ENCODE results near the gene TRIOBP. TPM values are rescaled to one million over a fixed set of nuclear protein-coding genes. Genes with fewer than 3 reads are reported as not detected.
A peak's percentile ranks its signal among the peaks of the same experiment; 100 is the strongest.

Gene TRIOBP
- total and polyA plus RNA-seq, 2 of the 13 experiments (the other 11 are each of a cell fraction or from before 2014, with no cell fraction given): 6.1 to 15.4 TPM

DNA sequence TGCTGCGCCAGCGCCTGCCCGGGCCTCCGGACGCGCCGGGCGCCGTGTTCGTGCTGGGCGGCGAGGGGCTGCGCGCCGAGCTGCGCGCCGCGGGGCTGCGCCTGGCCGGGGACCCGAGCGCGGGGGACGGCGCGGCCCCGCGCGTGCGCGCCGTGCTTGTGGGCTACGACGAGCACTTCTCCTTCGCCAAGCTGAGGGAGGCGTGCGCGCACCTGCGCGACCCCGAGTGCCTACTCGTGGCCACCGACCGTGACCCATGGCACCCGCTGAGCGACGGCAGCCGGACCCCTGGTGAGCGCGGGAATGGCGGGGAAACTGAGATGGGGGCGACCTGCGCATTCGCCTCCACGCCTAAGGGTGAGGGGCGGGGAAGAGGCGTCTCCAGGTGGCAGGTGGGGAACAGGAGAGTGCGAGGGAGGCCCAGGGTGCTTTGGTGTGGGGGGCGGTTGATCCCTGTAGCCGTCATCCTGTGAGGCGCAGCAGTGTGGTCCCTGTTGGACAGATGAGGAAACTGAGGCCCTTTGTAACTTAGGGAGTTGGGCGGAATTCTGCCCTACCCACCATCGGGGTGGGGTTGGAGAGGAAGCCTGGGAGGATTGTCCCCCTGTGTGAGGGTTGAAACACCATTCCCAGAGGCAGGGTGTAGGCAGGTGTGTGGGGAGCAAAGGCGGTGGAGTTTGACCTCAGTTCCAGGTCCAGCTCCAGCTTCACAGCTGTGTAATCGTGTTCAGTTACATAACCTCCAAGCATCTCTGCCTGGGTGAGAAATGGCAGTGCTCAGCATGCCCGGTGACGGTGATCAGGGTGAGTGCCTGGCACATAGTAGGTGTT lies 37.6 kb upstream of the TRIOBP start (continued):
- TF ChIP-seq, protein P1, sequence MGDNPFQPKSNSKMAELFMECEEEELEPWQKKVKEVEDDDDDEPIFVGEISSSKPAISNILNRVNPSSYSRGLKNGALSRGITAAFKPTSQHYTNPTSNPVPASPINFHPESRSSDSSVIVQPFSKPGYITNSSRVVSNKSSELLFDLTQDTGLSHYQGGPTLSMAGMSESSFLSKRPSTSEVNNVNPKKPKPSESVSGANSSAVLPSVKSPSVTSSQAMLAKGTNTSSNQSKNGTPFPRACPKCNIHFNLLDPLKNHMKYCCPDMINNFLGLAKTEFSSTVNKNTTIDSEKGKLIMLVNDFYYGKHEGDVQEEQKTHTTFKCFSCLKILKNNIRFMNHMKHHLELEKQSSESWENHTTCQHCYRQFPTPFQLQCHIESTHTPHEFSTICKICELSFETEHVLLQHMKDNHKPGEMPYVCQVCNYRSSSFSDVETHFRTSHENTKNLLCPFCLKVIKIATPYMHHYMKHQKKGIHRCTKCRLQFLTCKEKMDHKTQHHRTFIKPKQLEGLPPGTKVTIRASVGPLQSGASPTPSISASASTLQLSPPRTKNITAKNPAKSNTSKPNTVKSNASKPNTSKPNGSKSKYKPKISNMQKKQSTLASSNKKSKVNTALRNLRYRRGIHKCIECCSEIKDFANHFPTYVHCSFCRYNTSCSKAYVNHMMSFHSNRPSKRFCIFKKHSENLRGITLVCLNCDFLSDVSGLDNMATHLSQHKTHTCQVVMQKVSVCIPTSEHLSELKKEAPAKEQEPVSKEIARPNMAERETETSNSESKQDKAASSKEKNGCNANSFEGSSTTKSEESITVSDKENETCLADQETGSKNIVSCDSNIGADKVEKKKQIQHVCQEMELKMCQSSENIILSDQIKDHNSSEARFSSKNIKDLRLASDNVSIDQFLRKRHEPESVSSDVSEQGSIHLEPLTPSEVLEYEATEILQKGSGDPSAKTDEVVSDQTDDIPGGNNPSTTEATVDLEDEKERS (CRISPR knock-in tag; IDR thresholded peaks at IDR 0.05): peak; percentile 86
- TF ChIP-seq ZNF432 (CRISPR knock-in tag; IDR thresholded peaks at IDR 0.05; ENCODE audit: borderline replicate concordance) (no peak), ZNF563 (CRISPR knock-in tag; IDR thresholded peaks at IDR 0.05) (0 out of 2 replicates have a peak, but pooled peaks have one; percentile 48), ZNF235 (CRISPR knock-in tag; IDR thresholded peaks at IDR 0.05; ENCODE audit: borderline replicate concordance) (0 out of 2 replicates have a peak, but pooled peaks have one; percentile 11), POLR2A (IDR thresholded peaks at IDR 0.05; ENCODE audit: insufficient read depth in 1 of 2, low read depth in 2 of 2, low read length in 2 of 2) (peak; percentile 76 to 86; a peak in 3 of 4 replicates), HDAC2 (CRISPR knock-in tag; IDR thresholded peaks at IDR 0.05) (peak; percentile 90), ZSCAN31 (CRISPR knock-in tag; IDR thresholded peaks at IDR 0.05; ENCODE audit: low read depth) (peak; percentile 46; the same call in 1 of the 2 replicates), GABPA (IDR thresholded peaks at IDR 0.05; ENCODE audit: low read depth, low read length) (no peak), GABPA (CRISPR knock-in tag; IDR thresholded peaks at IDR 0.05; ENCODE audit: low read depth) (peak; percentile 22; the same call in 1 of the 2 replicates), SIN3A (IDR thresholded peaks at IDR 0.05; ENCODE audit: borderline replicate concordance, low read depth, low read length) (peak; percentile 65; the same call in 1 of the 2 replicates), AKNA (CRISPR knock-in tag; IDR thresholded peaks at IDR 0.05; ENCODE audit: borderline replicate concordance) (no peak), AKAP8 (CRISPR knock-in tag; IDR thresholded peaks at IDR 0.05) (peak; percentile 24; the same call in 1 of the 2 replicates), ZSCAN20 (CRISPR knock-in tag; IDR thresholded peaks at IDR 0.05; ENCODE audit: borderline replicate concordance) (no peak), ARID2 (CRISPR knock-in tag; IDR thresholded peaks at IDR 0.05; ENCODE audit: borderline replicate concordance) (0 out of 2 replicates have a peak, but pooled peaks have one; percentile 38), ZNF816 (CRISPR knock-in tag; IDR thresholded peaks at IDR 0.05; ENCODE audit: borderline replicate concordance) (peak; percentile 55; the same call in 1 of the 2 replicates), ZNF556 (CRISPR knock-in tag; IDR thresholded peaks at IDR 0.05; ENCODE audit: borderline replicate concordance) (peak; percentile 92; the same call in 1 of the 2 replicates), CBFB (CRISPR knock-in tag; IDR thresholded peaks at IDR 0.05) (0 out of 2 replicates have a peak, but pooled peaks have one; percentile 60)
- TF ChIP-seq, protein P2, sequence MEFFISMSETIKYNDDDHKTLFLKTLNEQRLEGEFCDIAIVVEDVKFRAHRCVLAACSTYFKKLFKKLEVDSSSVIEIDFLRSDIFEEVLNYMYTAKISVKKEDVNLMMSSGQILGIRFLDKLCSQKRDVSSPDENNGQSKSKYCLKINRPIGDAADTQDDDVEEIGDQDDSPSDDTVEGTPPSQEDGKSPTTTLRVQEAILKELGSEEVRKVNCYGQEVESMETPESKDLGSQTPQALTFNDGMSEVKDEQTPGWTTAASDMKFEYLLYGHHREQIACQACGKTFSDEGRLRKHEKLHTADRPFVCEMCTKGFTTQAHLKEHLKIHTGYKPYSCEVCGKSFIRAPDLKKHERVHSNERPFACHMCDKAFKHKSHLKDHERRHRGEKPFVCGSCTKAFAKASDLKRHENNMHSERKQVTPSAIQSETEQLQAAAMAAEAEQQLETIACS (CRISPR knock-in tag; IDR thresholded peaks at IDR 0.05): peak; percentile 81
- TF ChIP-seq, protein P3, sequence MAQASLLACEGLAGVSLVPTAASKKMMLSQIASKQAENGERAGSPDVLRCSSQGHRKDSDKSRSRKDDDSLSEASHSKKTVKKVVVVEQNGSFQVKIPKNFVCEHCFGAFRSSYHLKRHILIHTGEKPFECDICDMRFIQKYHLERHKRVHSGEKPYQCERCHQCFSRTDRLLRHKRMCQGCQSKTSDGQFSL (CRISPR knock-in tag; IDR thresholded peaks at IDR 0.05): no peak
